A673 (cell line): Measurements from ENCODE around the gene NUDT8. TPM values are rescaled to one million over a fixed set of nuclear protein-coding genes. Genes with fewer than 3 reads are reported as not detected.

ENCODE experiments used
- BruUV-seq: library from RNA; stranded (reverse); fragments of 400-500 nt; replicated peaks from 2 replicates; lab custom pipeline; 2021; lab: Mats Ljungman, UMichigan
- CTCF ChIA-PET: fragments of 300-600 bp; sonication (Branson Sonifier 250); formaldehyde crosslinking; loops from one replicate; lab custom pipeline; 2022; ENCODE audit warnings: antibody characterized with exemption; lab: Charles Lee
- POLR2A ChIA-PET: fragments of 300-600 bp; sonication (Branson Sonifier 250); formaldehyde crosslinking; loops from one replicate; lab custom pipeline; 2022; ENCODE audit warnings: antibody characterized with exemption; ENCODE audit not compliant: low non-redundant PET; lab: Charles Lee
- DNase-seq: peaks from one replicate; pipeline ENCODE4 v3.0.0-alpha.2; 2015; ENCODE audit warnings: low spot score
- H3K27ac ChIP-seq: fragments of 200-600 bp; sonication (generic); 2 replicates; pipeline ENCODE4 v1.5.1; 2016; ENCODE audit warnings: mixed run types, low read depth, mild to moderate bottlenecking, mixed read lengths, antibody characterized with exemption, low read length; ENCODE audit not compliant: poor library complexity, severe bottlenecking
- H3K27me3 ChIP-seq: fragments of 200-600 bp; sonication (generic); replicated peaks from 2 replicates; pipeline ENCODE4 v1.6.1; 2017; ENCODE audit warnings: mixed run types, low read depth, mild to moderate bottlenecking, mixed read lengths, antibody characterized with exemption, low read length; ENCODE audit not compliant: insufficient read depth, poor library complexity
- H3K36me3 ChIP-seq: fragments of 200-600 bp; sonication (generic); 2 replicates; pipeline ENCODE4 v1.6.1; 2016; ENCODE audit warnings: mixed run types, mild to moderate bottlenecking, mixed read lengths, antibody characterized with exemption, low read length; ENCODE audit not compliant: insufficient read depth, poor library complexity, severe bottlenecking
- H3K4me1 ChIP-seq: fragments of 200-600 bp; sonication (generic); 2 replicates; pipeline ENCODE4 v1.6.1; 2017; ENCODE audit warnings: mixed run types, mild to moderate bottlenecking, mixed read lengths, antibody characterized with exemption, low read length; ENCODE audit not compliant: insufficient read depth, poor library complexity, severe bottlenecking
- H3K4me3 ChIP-seq: fragments of 200-600 bp; sonication (generic); 2 replicates; pipeline ENCODE4 v1.5.1; 2016; ENCODE audit warnings: low read depth, mixed run types, mild to moderate bottlenecking, mixed read lengths, low read length; ENCODE audit not compliant: poor library complexity, severe bottlenecking
- H3K9me3 ChIP-seq: fragments of 200-600 bp; sonication (generic); 2 replicates; pipeline ENCODE4 v1.6.1; 2016; ENCODE audit warnings: mixed run types, low read depth, mild to moderate bottlenecking, mixed read lengths, antibody characterized with exemption, low read length; ENCODE audit not compliant: poor library complexity, severe bottlenecking
- EZH2 ChIP-seq: fragments of 200-600 bp; sonication (generic); IDR thresholded peaks from 2 replicates; pipeline ENCODE4 v1.6.1; 2017; ENCODE audit warnings: borderline replicate concordance, low read depth, mild to moderate bottlenecking, mixed read lengths, antibody characterized with exemption, low read length; ENCODE audit not compliant: poor library complexity, severe bottlenecking
- intact Hi-C: fragments of 100-400 bp; cut with micrococcal nuclease; formaldehyde crosslinking; loops from one replicate; pipeline ENCODE4 v1.10.0; 2022; ENCODE audit not compliant: unreplicated experiment
- total RNA-seq: library from RNA; stranded (reverse); gene quantifications from 2 replicates; pipeline ENCODE4 v1.2.3, GENCODE V29; 2021
- TF ChIP-seq, protein P1 (sequence below): fragments of 300-800, 200-600 bp; sonication (generic); conservative IDR thresholded peaks from 2 replicates; pipeline ENCODE4 v1.5.1; 2017; ENCODE audit warnings: low read depth, mild to moderate bottlenecking, antibody characterized with exemption, low read length, moderate library complexity, mixed read lengths

NUDT8 gene
- total RNA-seq, 1 experiment from 2014 or later = 3.4 TPM

DNA sequence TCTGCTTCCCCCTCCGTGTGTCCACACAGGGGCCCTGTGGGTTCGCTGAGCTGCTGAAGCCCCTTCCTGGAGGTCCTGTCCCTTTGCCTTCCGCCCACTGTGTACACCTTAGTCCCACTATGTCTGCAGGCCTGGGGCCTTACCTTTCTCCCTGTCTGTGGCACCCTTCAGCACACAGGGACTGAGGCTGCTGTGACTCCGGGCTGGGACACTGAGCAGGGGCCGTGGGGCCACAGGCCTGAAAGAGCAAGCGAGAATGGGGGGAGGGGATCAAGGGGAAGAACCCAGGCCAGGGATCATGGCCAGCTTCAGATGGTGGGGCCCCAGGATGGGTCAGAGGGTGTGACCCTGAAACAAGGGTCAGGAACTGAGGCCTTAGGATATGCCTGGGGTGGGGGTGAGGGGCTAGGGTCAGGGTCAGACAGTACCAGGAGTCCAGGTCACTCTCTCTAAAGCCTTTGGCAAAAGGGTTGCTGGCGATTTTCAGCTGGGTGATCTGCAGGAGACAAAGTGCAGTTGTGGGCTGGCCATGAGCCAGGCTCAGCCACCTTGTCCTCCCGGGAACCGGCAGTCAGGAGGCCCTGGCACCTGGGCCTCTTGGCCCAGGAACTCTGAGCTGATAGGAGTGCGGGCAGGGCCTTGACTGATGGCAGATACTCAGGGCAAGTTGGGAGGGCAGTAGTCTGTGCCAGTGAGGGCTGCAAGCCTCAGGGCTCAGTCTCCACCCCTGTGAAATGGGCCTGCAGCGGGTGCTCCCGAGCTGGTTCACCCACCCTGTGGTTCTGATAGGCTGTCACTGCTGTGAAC lies 2.6 kb upstream of the NUDT8 start:
- H3K9me3 ChIP-seq = no peaks in the 10 kb centered on the region
- no peaks in the 10 kb centered on the region for H3K36me3 ChIP-seq
- ChIA-PET POLR2A (no interaction called here), CTCF (no interaction called here)
- no peak for TF ChIP-seq EZH2
- TF ChIP-seq, protein P1, sequence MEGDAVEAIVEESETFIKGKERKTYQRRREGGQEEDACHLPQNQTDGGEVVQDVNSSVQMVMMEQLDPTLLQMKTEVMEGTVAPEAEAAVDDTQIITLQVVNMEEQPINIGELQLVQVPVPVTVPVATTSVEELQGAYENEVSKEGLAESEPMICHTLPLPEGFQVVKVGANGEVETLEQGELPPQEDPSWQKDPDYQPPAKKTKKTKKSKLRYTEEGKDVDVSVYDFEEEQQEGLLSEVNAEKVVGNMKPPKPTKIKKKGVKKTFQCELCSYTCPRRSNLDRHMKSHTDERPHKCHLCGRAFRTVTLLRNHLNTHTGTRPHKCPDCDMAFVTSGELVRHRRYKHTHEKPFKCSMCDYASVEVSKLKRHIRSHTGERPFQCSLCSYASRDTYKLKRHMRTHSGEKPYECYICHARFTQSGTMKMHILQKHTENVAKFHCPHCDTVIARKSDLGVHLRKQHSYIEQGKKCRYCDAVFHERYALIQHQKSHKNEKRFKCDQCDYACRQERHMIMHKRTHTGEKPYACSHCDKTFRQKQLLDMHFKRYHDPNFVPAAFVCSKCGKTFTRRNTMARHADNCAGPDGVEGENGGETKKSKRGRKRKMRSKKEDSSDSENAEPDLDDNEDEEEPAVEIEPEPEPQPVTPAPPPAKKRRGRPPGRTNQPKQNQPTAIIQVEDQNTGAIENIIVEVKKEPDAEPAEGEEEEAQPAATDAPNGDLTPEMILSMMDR = no peak
- no peak overlapping the region for H3K4me3 ChIP-seq
- H3K27me3 ChIP-seq = no peaks in the 10 kb centered on the region
- intact Hi-C loops = loop anchor here (5.0 kb wide), 1 partner anchor 170 kb away; no protein-coding TSS in a partner anchor
- DNase-seq = no peak
- H3K4me1 ChIP-seq = peaks cover 11% of the 10 kb centered on the region
- H3K27ac ChIP-seq = no peak overlapping the region
- no TSS peak for BruUV-seq

- Histone ChIP-seq H3K9me3 (no peaks in the 10 kb centered on the region), H3K27ac (no peak overlapping the region), H3K4me3 (no peak overlapping the region), H3K4me1 (peaks cover 11% of the 10 kb centered on the region), H3K27me3 (no peaks in the 10 kb centered on the region), H3K36me3 (no peaks in the 10 kb centered on the region)
- ChIA-PET POLR2A (no interaction called here), CTCF (no interaction called here)
- TF ChIP-seq EZH2 = no peak
- TF ChIP-seq, protein P1 = no peak
- no TSS peak for BruUV-seq
- DNase-seq = no peak
- intact Hi-C loops = loop anchor here (5.0 kb wide), 1 partner anchor 170 kb away; no protein-coding TSS in a partner anchor
Measured at GRCh38 chr11:67631853-67632174, 2.1 kb upstream of the NUDT8 start.

GRCh38 chr11:67631411-67631810 lies 1.7 kb upstream of the NUDT8 start:
- H3K36me3 ChIP-seq = no peaks in the 10 kb centered on the region
- BruUV-seq = no TSS peak
- H3K4me3 ChIP-seq = no peak overlapping the region
- no peaks in the 10 kb centered on the region for H3K27me3 ChIP-seq
- intact Hi-C loops = loop anchor here (5.0 kb wide), 1 partner anchor 171 kb away; no protein-coding TSS in a partner anchor
- POLR2A ChIA-PET = no interaction called here
- H3K4me1 ChIP-seq = peaks cover 11% of the 10 kb centered on the region
- TF ChIP-seq, protein P1 = no peak
- TF ChIP-seq EZH2 = no peak
- no peaks in the 10 kb centered on the region for H3K9me3 ChIP-seq
- no peak for DNase-seq
- CTCF ChIA-PET = no interaction called here
- no peak overlapping the region for H3K27ac ChIP-seq
